GM18517 (cell line): ENCODE results near the gene MINDY4.
A peak's percentile ranks its signal among the peaks of the same experiment; 100 is the strongest.
"Not testable (repeated sequence)": the region's sequence is repeated elsewhere in the genome, so short reads cannot be mapped to it uniquely, and the experiment has no call there.

Experiments used
- ATAC-seq: cut with Tn5 transposase; IDR thresholded peaks from one replicate; pipeline ENCODE4 v1.9.1; 2021; ENCODE audit warnings: mild to moderate bottlenecking, moderate library complexity; ENCODE audit not compliant: unreplicated experiment

The MINDY4 gene

GRCh38 chr7:30800785-30801252 lies 29.6 kb downstream of the MINDY4 start:
- peak; percentile 38 for ATAC-seq

- no peak for ATAC-seq
Observed at GRCh38 chr7:30802812-30803211, 31.6 kb downstream of the MINDY4 start.

GRCh38 chr7:30804078-30804661 lies 33.0 kb downstream of the MINDY4 start:
- no peak for ATAC-seq

DNA sequence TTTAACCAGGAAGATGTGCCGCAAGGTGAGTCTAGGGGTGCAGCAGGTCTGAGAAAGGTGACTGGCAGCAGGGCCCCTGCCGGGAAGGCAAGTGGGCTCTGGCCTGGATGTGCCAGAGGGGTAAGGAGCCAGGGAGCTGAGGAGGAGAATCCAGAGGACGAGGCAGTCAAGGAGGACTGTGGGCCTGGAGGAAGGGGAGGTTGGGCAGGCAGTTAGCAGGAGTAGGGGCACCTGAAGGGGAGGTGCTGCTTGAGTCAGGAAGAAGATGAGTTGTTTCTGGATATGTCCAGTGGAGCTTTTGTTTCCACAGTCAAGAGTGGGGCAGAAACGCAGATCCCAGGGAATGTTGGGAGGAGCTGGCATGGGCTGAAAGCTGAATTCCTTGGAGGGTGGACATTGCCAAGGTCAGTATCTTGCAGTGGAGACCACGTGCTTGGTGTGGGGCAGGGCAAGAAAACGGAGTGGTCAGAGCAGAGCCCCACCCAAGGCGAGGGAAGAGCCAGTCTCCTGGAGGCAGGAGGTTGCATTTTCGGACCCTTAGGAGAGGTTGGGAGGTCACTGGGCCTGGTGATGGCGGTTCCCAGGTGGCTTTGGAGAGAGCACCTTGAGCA lies 34.0 kb downstream of the MINDY4 start:
- ATAC-seq, result no peak

DNA sequence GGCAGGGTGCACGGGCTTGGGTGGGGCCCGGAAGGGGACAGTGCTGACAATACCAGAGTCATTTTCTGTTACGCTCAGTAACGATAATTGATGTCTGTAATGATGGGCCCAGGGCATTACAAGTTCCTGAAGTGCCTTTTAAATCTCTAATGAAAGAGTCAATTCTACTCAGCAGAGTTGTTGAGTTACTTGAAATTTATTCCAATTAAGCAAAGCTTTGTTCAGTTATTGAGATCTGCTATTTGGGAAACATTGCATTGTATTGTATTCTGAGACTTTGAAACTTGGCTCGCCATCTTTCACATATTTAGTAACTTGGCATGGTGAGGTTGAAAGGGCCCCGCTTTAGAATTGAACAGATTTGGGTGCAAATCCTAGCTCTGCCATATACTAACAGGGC lies 34.7 kb downstream of the MINDY4 start:
- no peak for ATAC-seq

DNA sequence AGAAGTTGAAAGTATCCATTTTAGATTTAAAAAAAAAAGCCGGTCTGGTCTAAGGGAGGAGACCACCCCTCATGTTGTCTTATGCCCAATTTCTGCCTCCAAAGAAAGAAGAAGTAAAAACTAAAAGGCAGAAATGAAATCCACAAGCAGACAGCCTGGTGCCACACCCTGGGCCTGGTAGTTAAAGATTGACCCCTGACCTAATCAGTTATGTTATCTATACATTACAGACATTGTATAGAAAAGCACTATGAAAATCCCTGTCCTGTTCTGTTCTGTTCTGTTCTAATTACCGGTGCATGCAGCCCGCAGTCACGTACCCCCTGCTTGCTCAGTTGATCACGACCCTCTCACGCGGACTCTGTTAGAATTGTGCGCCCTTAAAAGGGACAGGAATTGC lies 36.3 kb downstream of the MINDY4 start:
- not testable (repeated sequence) for ATAC-seq

DNA sequence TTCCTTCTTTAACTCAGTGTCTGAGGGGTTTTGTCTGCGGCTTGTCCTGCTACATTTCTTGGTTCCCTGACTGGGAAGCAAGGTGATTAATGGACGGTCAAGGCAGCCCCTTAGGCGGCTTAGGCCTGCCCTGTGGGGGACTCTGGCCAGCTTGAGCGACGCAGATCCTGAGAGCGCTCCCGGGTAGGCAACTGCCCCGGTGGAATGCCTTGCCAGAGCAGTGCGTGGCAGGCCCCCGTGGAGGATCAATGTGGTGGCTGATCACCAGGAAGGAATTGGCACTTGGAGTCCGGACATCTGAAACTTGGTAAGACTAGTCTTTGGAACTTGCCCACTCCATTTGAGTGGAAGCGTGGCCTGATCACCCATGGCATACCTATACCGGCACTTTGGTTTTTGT lies 36.7 kb downstream of the MINDY4 start:
- not testable (repeated sequence) for ATAC-seq

- ATAC-seq, result no peak
Observed at GRCh38 chr7:30810986-30811385, 39.8 kb downstream of the MINDY4 start.

DNA sequence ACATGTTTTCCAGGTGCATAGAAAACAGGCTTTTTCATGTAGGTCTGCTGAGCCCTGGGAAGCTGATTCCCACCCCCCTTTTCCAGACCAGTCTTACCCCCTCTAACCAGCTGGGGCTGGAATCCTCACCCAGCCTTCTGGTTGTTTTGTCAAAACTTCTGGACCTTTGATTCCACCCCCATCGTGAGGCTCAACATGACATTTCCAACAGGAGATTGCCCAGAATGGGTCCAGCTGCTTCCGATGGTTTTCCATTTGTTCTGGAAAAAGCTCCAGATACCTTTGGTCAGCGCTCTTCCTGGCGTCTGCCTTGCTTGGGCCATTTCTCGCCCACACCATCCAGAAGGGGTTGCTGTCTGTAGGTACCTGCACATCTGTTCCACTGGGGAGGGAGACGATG lies 41.5 kb downstream of the MINDY4 start:
- no peak for ATAC-seq

- ATAC-seq, result no peak
Observed at GRCh38 chr7:30813466-30813865, 42.2 kb downstream of the MINDY4 start.

DNA sequence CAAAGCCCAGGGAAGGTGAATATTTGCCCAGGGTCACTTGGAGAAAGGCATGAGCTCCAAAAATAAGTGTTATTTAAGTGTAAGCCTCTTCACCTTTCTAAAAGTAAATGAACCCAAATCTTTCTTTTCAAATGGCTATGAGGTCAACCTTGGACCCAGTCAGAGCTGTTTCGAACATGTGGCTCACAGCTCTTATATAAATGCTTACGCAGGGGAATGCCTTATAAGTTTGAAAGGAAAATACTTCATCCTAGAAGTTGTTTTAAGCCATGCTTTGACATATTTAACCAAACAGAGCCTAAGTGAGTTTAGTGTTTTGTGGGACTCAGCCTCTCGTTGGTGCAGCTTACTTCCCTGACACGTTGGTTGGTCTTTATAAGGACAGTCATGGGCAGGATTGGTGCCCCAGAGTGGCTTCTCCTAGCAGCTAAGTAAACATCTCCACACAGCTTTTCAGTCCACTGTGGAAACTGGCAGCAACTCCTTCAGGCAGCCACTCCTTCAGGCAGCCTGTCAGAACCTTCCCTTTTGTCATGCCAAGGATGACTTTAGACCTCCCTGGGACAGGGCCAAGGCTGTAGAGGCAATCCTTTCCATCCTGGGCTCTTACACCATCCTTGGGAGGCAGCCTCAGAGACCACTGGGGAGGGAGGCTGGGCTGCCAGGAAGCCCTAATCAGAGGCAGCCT lies 43.6 kb downstream of the MINDY4 start:
- no peak for ATAC-seq

GRCh38 chr7:30815388-30815854 lies 44.2 kb downstream of the MINDY4 start:
- no peak for ATAC-seq

GRCh38 chr7:30815951-30816644 lies 44.9 kb downstream of the MINDY4 start:
- no peak for ATAC-seq

GRCh38 chr7:30816645-30817370 lies 45.6 kb downstream of the MINDY4 start:
- no peak for ATAC-seq

DNA sequence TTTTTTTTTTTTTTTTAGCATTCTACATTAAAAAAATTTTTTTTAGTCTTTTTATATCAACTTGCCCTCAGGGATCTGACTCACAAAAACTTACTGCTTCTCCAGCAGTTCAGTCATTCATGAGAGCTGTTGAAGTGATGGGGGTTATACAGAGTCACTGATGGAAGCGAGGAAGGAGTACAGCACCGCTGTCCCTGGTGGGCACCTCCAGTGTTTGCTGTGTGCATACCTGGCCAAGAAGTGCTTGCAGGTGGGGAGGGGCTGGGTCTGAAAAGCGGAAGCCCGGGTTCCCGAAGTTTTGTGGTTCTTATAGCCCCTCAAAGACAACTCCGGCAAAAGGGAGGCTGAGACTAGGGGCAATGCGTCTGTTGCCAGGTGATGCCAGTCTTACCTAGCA lies 46.2 kb downstream of the MINDY4 start:
- ATAC-seq, result no peak

DNA sequence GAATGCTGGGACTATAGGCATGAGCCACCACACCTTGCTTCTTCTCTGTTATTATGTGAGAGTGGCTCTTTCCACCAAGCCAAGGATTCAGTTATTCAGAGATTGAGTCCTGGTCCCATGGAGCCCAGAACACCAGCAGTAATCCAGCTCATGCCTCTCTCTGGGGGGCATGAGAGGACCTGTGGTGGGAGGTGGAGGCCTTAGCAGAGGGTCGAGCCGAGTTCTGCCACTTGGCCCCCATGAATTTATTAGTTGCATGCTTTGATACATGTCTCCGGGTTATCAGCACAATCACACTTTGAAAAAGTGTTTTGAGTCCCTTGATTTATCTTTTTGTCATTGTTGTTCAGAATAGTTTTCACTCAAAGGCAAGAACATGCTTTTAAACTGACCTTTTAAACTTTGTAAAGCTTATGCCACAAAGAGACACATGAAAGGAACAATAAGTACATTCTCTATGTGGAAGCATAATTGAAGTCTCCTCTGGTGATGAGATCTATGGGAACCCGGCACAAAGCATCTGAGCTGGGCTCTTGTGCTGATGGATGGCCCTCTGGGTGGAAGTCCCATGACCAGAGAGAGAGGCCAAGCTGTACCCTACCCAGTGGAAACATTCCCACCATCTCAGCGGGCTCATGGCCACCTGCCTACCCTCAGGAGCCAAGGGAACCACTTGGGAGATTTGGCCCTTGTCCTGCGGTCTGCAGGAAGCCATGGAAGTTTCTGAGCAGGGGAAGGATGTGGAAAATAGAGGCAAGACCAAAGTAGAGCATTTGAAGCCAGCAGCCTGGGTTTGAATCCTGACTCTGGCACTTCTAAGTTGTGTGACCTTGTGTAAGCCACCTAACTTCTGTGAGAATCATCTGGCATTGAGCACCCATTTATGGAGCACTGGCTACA lies 53.9 kb downstream of the MINDY4 start:
- no peak for ATAC-seq

- ATAC-seq, result no peak
Observed at GRCh38 chr7:30826181-30826580, 55.0 kb downstream of the MINDY4 start.

GRCh38 chr7:30828591-30828990 lies 57.4 kb downstream of the MINDY4 start:
- ATAC-seq, result no peak

- ATAC-seq, result no peak
Observed at GRCh38 chr7:30829471-30829870, 58.3 kb downstream of the MINDY4 start.

DNA sequence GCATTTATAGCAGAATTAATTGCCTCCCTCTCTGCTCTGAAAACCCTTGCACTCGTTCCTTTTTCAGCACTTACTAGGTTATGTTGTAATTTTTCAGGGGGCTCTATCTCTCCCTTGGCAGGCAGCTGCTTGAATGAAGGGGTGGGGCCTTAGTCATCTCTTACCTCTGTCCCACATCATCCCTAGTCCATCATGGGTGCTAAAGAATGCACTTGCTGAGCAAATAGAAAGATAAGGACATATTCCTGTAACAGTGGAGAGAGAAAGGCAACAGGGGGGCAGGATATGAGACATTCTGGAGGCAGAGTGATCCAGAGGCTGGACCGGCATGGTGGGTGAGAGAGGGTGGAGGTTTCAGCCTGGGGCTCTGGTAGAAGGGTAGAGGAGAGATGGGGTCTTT lies 60.0 kb downstream of the MINDY4 start:
- no peak for ATAC-seq
